Testis (tissue), 3 donors: ENCODE data around the gene PRR5L. TPM values are rescaled to one million over a fixed set of nuclear protein-coding genes. Genes with fewer than 3 reads are reported as not detected.
A peak's percentile ranks its signal among the peaks of the same experiment; 100 is the strongest.

Experiments used
- DNase-seq: peaks from one replicate; pipeline ENCODE4 v3.0.0-alpha.2; 2019
- H3K27ac ChIP-seq, 2 donors: fragments of 200-600 bp; sonication (generic); one replicate each; pipeline ENCODE4 v1.5.1; 2019
- H3K27me3 ChIP-seq: fragments of 200-600 bp; sonication (generic); one replicate; pipeline ENCODE4 v1.5.1; 2019
- H3K36me3 ChIP-seq: fragments of 200-600 bp; sonication (generic); one replicate; pipeline ENCODE4 v1.5.1; 2017; ENCODE audit warnings: low read depth; ENCODE audit errors: missing control alignments
- H3K4me1 ChIP-seq: fragments of 200-600 bp; sonication (generic); one replicate; pipeline ENCODE4 v1.5.1; 2019
- H3K4me3 ChIP-seq, 2 donors: fragments of 200-600 bp; sonication (generic); one replicate each; pipeline ENCODE4 v1.5.1; 2017 to 2019
- H3K9me3 ChIP-seq: fragments of 200-600 bp; sonication (generic); one replicate; pipeline ENCODE4 v1.5.1; 2017
- CTCF ChIP-seq, 3 experiments: fragments of 450-650 bp in 2 of 3; fragments of 200-600 bp in 1 of 3; sonication (generic) in 1 of 3; IDR thresholded peaks; one replicate each; pipeline ENCODE4 v1.5.1; 2016 to 2019; ENCODE audit warnings: antibody characterized with exemption in 3 of 3, mild to moderate bottlenecking in 2 of 3, moderate library complexity in 1 of 3
- POLR2A ChIP-seq: fragments of 450-650 bp; IDR thresholded peaks from one replicate; pipeline ENCODE4 v1.6.1; 2017; ENCODE audit warnings: antibody characterized with exemption, mild to moderate bottlenecking, moderate library complexity
- WGBS, 2 donors: methylation state at CpG; one replicate each; pipeline ENCODE4 v1.1.5; 2018; 5-methylcytosine and 5-hydroxymethylcytosine counted together
- intact Hi-C: fragments of 100-400 bp; cut with DNase I; formaldehyde crosslinking; loops from one replicate; pipeline ENCODE4 v1.15.1; 2023; ENCODE audit warnings: low total_unique reads
- polyA plus RNA-seq: library from polyadenylated mRNA; stranded (reverse); fragments of 350-450 nt; fragmentation: Illumina TruSeq; extraction: RNeasy Lipid Tissue Mini Kit (QIAGEN cat#74804); gene quantifications from one replicate; pipeline ENCODE4 v1.2.3, GENCODE V29; 2014; ENCODE audit warnings: low read depth, low replicate concordance; ENCODE audit not compliant: insufficient read depth
- total RNA-seq, 2 donors: library from RNA; depleted of rRNA; stranded (reverse); fragments of >200 nt; gene quantifications; one replicate each; pipeline ENCODE4 v1.2.3, GENCODE V29; 2016

Gene PRR5L
- total and polyA plus RNA-seq, 3 donors from 2014 or later = 8.1 to 15.4 (median 14.7) TPM

GRCh38 chr11:36375353-36376008 is 79.4 kb downstream of the PRR5L start:
- TF ChIP-seq CTCF (IDR thresholded peaks at IDR 0.05) (no peak), POLR2A (no peak)
- intact Hi-C loops = no loop called here
- Histone ChIP-seq H3K4me1 (no peaks in the 10 kb centered on the region), H3K27ac (no peak overlapping the region), H3K36me3 (no peaks in the 10 kb centered on the region), H3K9me3 (no peaks in the 10 kb centered on the region), H3K4me3 (no peak overlapping the region), H3K27me3 (no peaks in the 10 kb centered on the region)
- WGBS, 2 donors = 44 to 61% methylated on average over 9 of the region's 9 CpGs
- DNase-seq = no peak

GRCh38 chr11:36376009-36376887 is 80.2 kb downstream of the PRR5L start:
- no peaks in the 10 kb centered on the region for H3K36me3 ChIP-seq
- intact Hi-C loops = no loop called here
- DNase-seq = peak; percentile 21

GRCh38 chr11:36376888-36377758 is 81.0 kb downstream of the PRR5L start:
- DNase-seq = peak; percentile 52
- Histone ChIP-seq H3K27me3 (no peaks in the 10 kb centered on the region), H3K27ac (no peak overlapping the region), H3K9me3 (no peaks in the 10 kb centered on the region), H3K36me3 (no peaks in the 10 kb centered on the region), H3K4me1 (no peaks in the 10 kb centered on the region), H3K4me3 (peak overlapping the region; percentile 52 to 72)
- no peak for TF ChIP-seq POLR2A
- TF ChIP-seq CTCF (IDR thresholded peaks at IDR 0.05) = peak; percentile 15 to 58 (median 19)
- intact Hi-C loops = no loop called here
- WGBS, 2 donors = 0 to 1% methylated on average over 19 to 58 of the region's 68 CpGs

More at GRCh38 chr11:36376009-36376887, 80.2 kb downstream of the PRR5L start:
- no peak overlapping the region for H3K27ac ChIP-seq
- WGBS, 2 donors = 1 to 2% methylated on average over 32 to 55 of the region's 55 CpGs
- no peaks in the 10 kb centered on the region for H3K27me3 ChIP-seq
- no peaks in the 10 kb centered on the region for H3K9me3 ChIP-seq
- H3K4me3 ChIP-seq = peak overlapping the region; percentile 52 to 72
- H3K4me1 ChIP-seq = no peaks in the 10 kb centered on the region
- TF ChIP-seq POLR2A (no peak), CTCF (IDR thresholded peaks at IDR 0.05) (no peak)

- H3K27ac ChIP-seq = no peak overlapping the region
Observed at GRCh38 chr11:36377759-36378564, 81.9 kb downstream of the PRR5L start.

More at GRCh38 chr11:36377759-36378564, 81.9 kb downstream of the PRR5L start:
- intact Hi-C loops = no loop called here
- TF ChIP-seq POLR2A (no peak), CTCF (IDR thresholded peaks at IDR 0.05) (no peak)
- Histone ChIP-seq H3K27me3 (no peaks in the 10 kb centered on the region), H3K9me3 (no peaks in the 10 kb centered on the region), H3K36me3 (no peaks in the 10 kb centered on the region), H3K4me1 (no peaks in the 10 kb centered on the region), H3K4me3 (peak overlapping the region; percentile 52 to 72)
- 34 to 49% methylated on average over 6 to 22 of the region's 22 CpGs for WGBS, 2 donors
- no peak for DNase-seq
